HG03139 (cell line): ENCODE measurements around the gene GSTA1.
"Not testable (repeated sequence)": the region's sequence is repeated elsewhere in the genome, so short reads cannot be mapped to it uniquely, and the experiment has no call there.

Experiments used
- ATAC-seq: cut with Tn5 transposase; IDR thresholded peaks from one replicate; pipeline ENCODE4 v1.9.1; 2021; ENCODE audit not compliant: unreplicated experiment

The GSTA1 gene

GRCh38 chr6:52803668-52804255, at the start of gene GSTA1:
Gene GSTA1 (minus strand): TSS chr6:52803816. CDS start chr6:52799267, 4,549 bp downstream.
- not testable (repeated sequence) for ATAC-seq

GRCh38 chr6:52849137-52849536, 45.5 kb upstream of the GSTA1 start:
- ATAC-seq, result no peak

- no peak for ATAC-seq
Measured at GRCh38 chr6:52846002-52846401, 42.4 kb upstream of the GSTA1 start.

GRCh38 chr6:52843605-52844004, 40.0 kb upstream of the GSTA1 start:
- no peak for ATAC-seq

GRCh38 chr6:52840763-52841585, 37.4 kb upstream of the GSTA1 start, which contains the start of gene GSTA5:
Gene GSTA5 (minus strand): TSS chr6:52840813.
- ATAC-seq, result no peak

- peak; percentile 70 for ATAC-seq
Measured at GRCh38 chr6:52839124-52840055, 35.8 kb upstream of the GSTA1 start.

- ATAC-seq, result no peak
Measured at GRCh38 chr6:52834481-52834880, 30.9 kb upstream of the GSTA1 start.

GRCh38 chr6:52830869-52831268, 27.3 kb upstream of the GSTA1 start:
- not testable (repeated sequence) for ATAC-seq

- ATAC-seq, result no peak
Measured at GRCh38 chr6:52829046-52829817, 25.6 kb upstream of the GSTA1 start.

- ATAC-seq, result not testable (repeated sequence)
Measured at GRCh38 chr6:52828621-52829020, 25.0 kb upstream of the GSTA1 start.

- ATAC-seq, result not testable (repeated sequence)
Measured at GRCh38 chr6:52827073-52827783, 23.6 kb upstream of the GSTA1 start.

- no peak for ATAC-seq
Measured at GRCh38 chr6:52826513-52826912, 22.9 kb upstream of the GSTA1 start.

GRCh38 chr6:52825900-52826459, 22.4 kb upstream of the GSTA1 start:
- not testable (repeated sequence) for ATAC-seq

GRCh38 chr6:52825270-52825793, 21.7 kb upstream of the GSTA1 start:
- ATAC-seq, result not testable (repeated sequence)

- no peak for ATAC-seq
Measured at GRCh38 chr6:52821842-52822241, 18.2 kb upstream of the GSTA1 start.

GRCh38 chr6:52820198-52820597, 16.6 kb upstream of the GSTA1 start:
- ATAC-seq, result no peak

GRCh38 chr6:52815167-52816092, 11.8 kb upstream of the GSTA1 start:
- peak; percentile 79 for ATAC-seq

GRCh38 chr6:52814545-52814944, 10.9 kb upstream of the GSTA1 start:
- ATAC-seq, result not testable (repeated sequence)
